Endothelial cell of umbilical vein (primary cell): ENCODE data around the gene GALNT1. TPM values are rescaled to one million over a fixed set of nuclear protein-coding genes. Genes with fewer than 3 reads are reported as not detected.

ENCODE experiments used
- BruUV-seq: library from RNA; stranded (reverse); fragments of 400-500 nt; replicated peaks from 2 replicates; lab custom pipeline; 2021; lab: Mats Ljungman, UMichigan
- CTCF ChIA-PET: fragments of 300-600, 350-600 bp; sonication (Branson Sonifier 250); formaldehyde crosslinking; loops from one replicate; lab custom pipeline; 2021; ENCODE audit warnings: antibody characterized with exemption, inconsistent platforms; lab: Charles Lee
- POLR2A ChIA-PET: fragments of 300-600, 350-600 bp; sonication (Branson Sonifier 250); formaldehyde crosslinking; loops from one replicate; lab custom pipeline; 2021; ENCODE audit warnings: antibody characterized with exemption, inconsistent platforms; lab: Charles Lee
- DNase-seq: peaks from one replicate; pipeline ENCODE4 v3.0.0-alpha.2; 2011; ENCODE audit warnings: low read depth, low spot score
- FAIRE-seq: peaks from 2 replicates; lab custom pipeline; 2011; peaks lifted over from hg19 to GRCh38; lab: Jason Lieb, UNC
- H2AFZ ChIP-seq: 2 replicates; pipeline ENCODE4 v1.6.0; 2012; ENCODE audit warnings: low read depth, low read length, control low read depth, inconsistent platforms
- H3K27ac ChIP-seq: 2 replicates; pipeline ENCODE4 v1.5.1; 2011; ENCODE audit warnings: low read depth, mild to moderate bottlenecking, control low read depth, low read length, moderate library complexity; ENCODE audit not compliant: insufficient read depth
- H3K27me3 ChIP-seq, 2 experiments: 2 replicates each; pipeline versions ENCODE4 v1.6.0 to v1.6.1; 2011; ENCODE audit warnings: low read length in 2 of 2, mixed read lengths in 1 of 2; ENCODE audit not compliant: control insufficient read depth in 2 of 2, insufficient read depth in 2 of 2
- H3K36me3 ChIP-seq, 2 experiments: 2 replicates in 1 of 2; 3 replicates in 1 of 2; pipeline ENCODE4 v1.5.1; 2011; ENCODE audit warnings: low read length in 2 of 2, mild to moderate bottlenecking in 1 of 2, moderate library complexity in 1 of 2; ENCODE audit not compliant: control insufficient read depth in 2 of 2, insufficient read depth in 2 of 2; ENCODE audit errors: extremely low read depth in 1 of 2
- H3K4me1 ChIP-seq: 3 replicates; pipeline ENCODE4 v1.5.1; 2011; ENCODE audit warnings: mild to moderate bottlenecking, low read length; ENCODE audit not compliant: control insufficient read depth, insufficient read depth; ENCODE audit errors: extremely low read depth
- H3K4me2 ChIP-seq: 2 replicates; pipeline ENCODE4 v1.6.1; 2011; ENCODE audit warnings: low read length, control low read depth, mixed read lengths; ENCODE audit not compliant: insufficient read depth
- H3K4me3 ChIP-seq, 3 experiments: fragments of 200-600 bp in 1 of 3; sonication (generic), shearing (Covaris generic) in 1 of 3; replicated peaks in 1 of 3; 2 replicates each; pipeline ENCODE4 v1.5.1; 2011 to 2016; ENCODE audit warnings: control low read depth in 3 of 3, low read length in 3 of 3, mild to moderate bottlenecking in 2 of 3, inconsistent platforms in 1 of 3, low read depth in 1 of 3, moderate library complexity in 1 of 3; ENCODE audit not compliant: insufficient read depth in 1 of 3
- H3K79me2 ChIP-seq: 2 replicates; pipeline ENCODE4 v1.6.0; 2012; ENCODE audit warnings: low read length, inconsistent platforms; ENCODE audit not compliant: control insufficient read depth, insufficient read depth
- H3K9ac ChIP-seq: replicated peaks from 2 replicates; pipeline ENCODE3; 2011; ENCODE audit warnings: low read length, control low read depth; ENCODE audit not compliant: insufficient read depth; ENCODE audit errors: extremely low read depth
- H3K9me1 ChIP-seq: replicated peaks from 3 replicates; pipeline ENCODE4 v1.6.0; 2011; ENCODE audit warnings: mild to moderate bottlenecking, low read length; ENCODE audit not compliant: control insufficient read depth, insufficient read depth; ENCODE audit errors: extremely low read depth
- H3K9me3 ChIP-seq: replicated peaks from 2 replicates; pipeline ENCODE4 v1.5.1; 2012; ENCODE audit warnings: low read length, inconsistent platforms; ENCODE audit not compliant: control insufficient read depth, insufficient read depth
- H4K20me1 ChIP-seq: replicated peaks from 2 replicates; pipeline ENCODE3; 2011; ENCODE audit warnings: mild to moderate bottlenecking, low read length; ENCODE audit not compliant: control insufficient read depth, insufficient read depth; ENCODE audit errors: extremely low read depth
- EZH2 ChIP-seq: IDR thresholded peaks from 2 replicates; pipeline ENCODE4 v1.6.1; 2012; ENCODE audit warnings: borderline replicate concordance, low read depth, mild to moderate bottlenecking, moderate library complexity, low read length, inconsistent platforms; ENCODE audit not compliant: severe bottlenecking
- FOS ChIP-seq: IDR thresholded peaks from 2 replicates; pipeline ENCODE4 v1.6.1; 2011; ENCODE audit warnings: mild to moderate bottlenecking, low read length, moderate library complexity, borderline replicate concordance; ENCODE audit not compliant: insufficient read depth
- GATA2 ChIP-seq: IDR thresholded peaks from 2 replicates; pipeline ENCODE4 v1.7.0; 2011; ENCODE audit warnings: low read depth, mild to moderate bottlenecking, moderate library complexity, mixed read lengths, low read length; ENCODE audit not compliant: insufficient read length, insufficient read depth
- JUN ChIP-seq: IDR thresholded peaks from 2 replicates; pipeline ENCODE4 v1.6.1; 2011; ENCODE audit warnings: borderline replicate concordance, low read depth; ENCODE audit not compliant: insufficient read length, insufficient read depth
- MYC ChIP-seq: IDR thresholded peaks from one replicate; pipeline ENCODE4 v1.6.1; 2011; ENCODE audit warnings: mild to moderate bottlenecking, low read depth, low read length
- POLR2A ChIP-seq: IDR thresholded peaks from 2 replicates; pipeline ENCODE4 v1.6.1; 2012; ENCODE audit warnings: low read depth, mild to moderate bottlenecking, control low read depth, low read length
- POLR2AphosphoS5 ChIP-seq: IDR thresholded peaks from 2 replicates; pipeline ENCODE4 v1.6.1; 2012; ENCODE audit warnings: low read depth, mild to moderate bottlenecking, control low read depth, low read length, moderate library complexity; ENCODE audit not compliant: insufficient read depth
- dilution Hi-C: fragments of 300-500 bp; cut with MboI; formaldehyde crosslinking; loops from one replicate; pipeline ENCODE4 v1.15.0; 2019; ENCODE audit warnings: low sequenced_read_pairs; ENCODE audit not compliant: extremely low pct_ligation_motif_present
- intact Hi-C: fragments of 100-400 bp; cut with micrococcal nuclease; formaldehyde crosslinking; loops from one replicate; pipeline ENCODE4 v1.10.0; 2022
- polyA plus RNA-seq, 4 experiments: library from polyadenylated mRNA; depleted of rRNA in 3 of 4; stranded (reverse) in 3 of 4; unstranded in 1 of 4; fragments of >200 nt; gene quantifications; 2 replicates each; pipeline versions ENCODE4 v1.2.1 to v1.2.3, GENCODE V29; 2011 to 2012; ENCODE audit warnings: missing spikeins in 1 of 4
- total RNA-seq: library from RNA; stranded (reverse); gene quantifications from 2 replicates; pipeline ENCODE4 v1.2.3, GENCODE V29; 2021
- TF ChIP-seq, protein P1 (sequence below), 2 donors: IDR thresholded peaks; 1 replicate in 1 of 2; 2 replicates in 1 of 2; pipeline ENCODE4 v1.5.1; 2011; ENCODE audit warnings: low read length in 2 of 2, mild to moderate bottlenecking in 2 of 2, moderate library complexity in 2 of 2, control low read depth in 1 of 2, inconsistent platforms in 1 of 2, low read depth in 1 of 2; ENCODE audit not compliant: insufficient read depth in 1 of 2; ENCODE audit errors: extremely low read depth in 1 of 2

GALNT1 gene
- total and polyA plus RNA-seq, 2 donors (not counting 3 experiments of a cell fraction or from before 2014, with no cell fraction given): 89.9 to 360 TPM

DNA sequence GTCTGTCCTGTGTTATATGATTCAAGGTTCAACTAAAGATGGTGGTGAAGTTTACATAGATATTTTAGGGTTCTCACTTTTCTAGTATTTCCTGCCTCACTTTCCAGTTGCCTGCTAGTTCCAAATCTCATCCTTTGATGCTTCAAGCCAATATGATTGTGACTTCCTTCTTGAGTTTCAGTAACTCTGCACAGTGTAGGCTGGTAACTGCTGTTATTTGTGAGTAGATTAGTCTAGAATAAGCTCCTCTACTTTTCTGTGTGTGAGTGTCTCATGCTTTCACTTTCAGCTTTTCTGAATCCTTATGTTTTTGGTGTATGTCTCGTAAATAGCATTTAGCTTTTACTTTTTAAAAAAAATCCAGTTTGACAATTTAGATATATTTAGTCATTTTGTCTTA lies 42.6 kb downstream of the GALNT1 start:
- no peak for TF ChIP-seq EZH2
- TF ChIP-seq GATA2: no peak
- TF ChIP-seq POLR2A: no peak
- no peak for TF ChIP-seq JUN
- no peak for TF ChIP-seq MYC
- TF ChIP-seq POLR2AphosphoS5: no peak
- TF ChIP-seq, protein P1, sequence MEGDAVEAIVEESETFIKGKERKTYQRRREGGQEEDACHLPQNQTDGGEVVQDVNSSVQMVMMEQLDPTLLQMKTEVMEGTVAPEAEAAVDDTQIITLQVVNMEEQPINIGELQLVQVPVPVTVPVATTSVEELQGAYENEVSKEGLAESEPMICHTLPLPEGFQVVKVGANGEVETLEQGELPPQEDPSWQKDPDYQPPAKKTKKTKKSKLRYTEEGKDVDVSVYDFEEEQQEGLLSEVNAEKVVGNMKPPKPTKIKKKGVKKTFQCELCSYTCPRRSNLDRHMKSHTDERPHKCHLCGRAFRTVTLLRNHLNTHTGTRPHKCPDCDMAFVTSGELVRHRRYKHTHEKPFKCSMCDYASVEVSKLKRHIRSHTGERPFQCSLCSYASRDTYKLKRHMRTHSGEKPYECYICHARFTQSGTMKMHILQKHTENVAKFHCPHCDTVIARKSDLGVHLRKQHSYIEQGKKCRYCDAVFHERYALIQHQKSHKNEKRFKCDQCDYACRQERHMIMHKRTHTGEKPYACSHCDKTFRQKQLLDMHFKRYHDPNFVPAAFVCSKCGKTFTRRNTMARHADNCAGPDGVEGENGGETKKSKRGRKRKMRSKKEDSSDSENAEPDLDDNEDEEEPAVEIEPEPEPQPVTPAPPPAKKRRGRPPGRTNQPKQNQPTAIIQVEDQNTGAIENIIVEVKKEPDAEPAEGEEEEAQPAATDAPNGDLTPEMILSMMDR (IDR thresholded peaks at IDR 0.05; ENCODE audit: extremely low read depth in 1 of 2, insufficient read depth in 1 of 2, low read depth in 1 of 2, low read length in 2 of 2): no peak
- no peak for TF ChIP-seq FOS
- no peak for DNase-seq
- dilution Hi-C loops: no loop called here
- POLR2A ChIA-PET: no interaction called here
- no peak overlapping the region for H2AFZ ChIP-seq
- H3K4me1 ChIP-seq: peaks cover 29% of the 10 kb centered on the region
- H3K27me3 ChIP-seq: no peaks in the 10 kb centered on the region
- H3K4me2 ChIP-seq: no peak overlapping the region
- H3K27ac ChIP-seq: no peak overlapping the region
- no peak overlapping the region for H3K4me3 ChIP-seq
- no peaks in the 10 kb centered on the region for H3K9me1 ChIP-seq
- CTCF ChIA-PET: interaction anchor here (1.0 to 1.5 kb wide), 3 partner anchors 11 to 35 kb away, joined by 3 to 5 read pairs (median 3); no protein-coding TSS in a partner anchor
- intact Hi-C loops: no loop called here
- no peaks in the 10 kb centered on the region for H3K9me3 ChIP-seq
- H4K20me1 ChIP-seq: peaks cover 11% of the 10 kb centered on the region
- peaks cover 86% of the 10 kb centered on the region for H3K79me2 ChIP-seq
- H3K36me3 ChIP-seq: no peaks in the 10 kb centered on the region
- no TSS peak for BruUV-seq
- FAIRE-seq: no peak
- no peak overlapping the region for H3K9ac ChIP-seq
